Cardiac muscle cell (in vitro differentiated cells and primary cell): ENCODE results near the gene ERBB4. TPM values are rescaled to one million over a fixed set of nuclear protein-coding genes. Genes with fewer than 3 reads are reported as not detected.

Experiments used
- DNase-seq, 2 donors: peaks; one replicate each; pipeline versions ENCODE4 v3.0.0 to v3.0.0-alpha.2; 2010 to 2017; ENCODE audit warnings: low read depth in 1 of 2, low spot score in 1 of 2
- H3K27ac ChIP-seq: fragments of 200-600 bp; sonication (generic); 2 replicates; pipeline ENCODE4 v1.5.1; 2016
- H3K27me3 ChIP-seq: fragments of 200-600 bp; sonication (generic); 2 replicates; pipeline ENCODE4 v1.6.0; 2016; ENCODE audit warnings: control low read depth
- H3K36me3 ChIP-seq: fragments of 200-600 bp; sonication (generic); 2 replicates; pipeline ENCODE4 v1.5.1; 2016; ENCODE audit warnings: control low read depth
- H3K4me1 ChIP-seq: fragments of 200-600 bp; sonication (generic); 2 replicates; pipeline ENCODE4 v1.8.1; 2017; ENCODE audit warnings: low read depth, mild to moderate bottlenecking, mixed run types
- H3K4me3 ChIP-seq: fragments of 200-600 bp; sonication (generic); 2 replicates; pipeline ENCODE4 v1.5.1; 2016; ENCODE audit warnings: mild to moderate bottlenecking
- H3K9me3 ChIP-seq: fragments of 200-600 bp; sonication (generic); 2 replicates; pipeline ENCODE4 v1.5.1; 2017; ENCODE audit warnings: low read depth, mild to moderate bottlenecking, control low read depth
- polyA plus RNA-seq: library from polyadenylated mRNA; unstranded; fragments of >200 nt; fragmentation: Nextera tagmentation; extraction: Ambion mirVana; gene quantifications from 2 replicates; pipeline ENCODE4 v1.2.1, GENCODE V29; 2016
- total RNA-seq: library from RNA; depleted of rRNA; stranded (reverse); fragments of >200 nt; gene quantifications from 2 replicates; pipeline ENCODE4 v1.2.3, GENCODE V29; 2016
- TF ChIP-seq, protein P1 (sequence below): IDR thresholded peaks from 2 replicates; pipeline ENCODE4 v1.5.1; 2012; ENCODE audit warnings: low read depth, mild to moderate bottlenecking, low read length

ERBB4 gene
- total and polyA plus RNA-seq, 2 experiments from 2014 or later: 38.1 to 42.1 TPM

GRCh38 chr2:212454149-212454548 lies 84.5 kb downstream of the ERBB4 start:
- TF ChIP-seq, protein P1, sequence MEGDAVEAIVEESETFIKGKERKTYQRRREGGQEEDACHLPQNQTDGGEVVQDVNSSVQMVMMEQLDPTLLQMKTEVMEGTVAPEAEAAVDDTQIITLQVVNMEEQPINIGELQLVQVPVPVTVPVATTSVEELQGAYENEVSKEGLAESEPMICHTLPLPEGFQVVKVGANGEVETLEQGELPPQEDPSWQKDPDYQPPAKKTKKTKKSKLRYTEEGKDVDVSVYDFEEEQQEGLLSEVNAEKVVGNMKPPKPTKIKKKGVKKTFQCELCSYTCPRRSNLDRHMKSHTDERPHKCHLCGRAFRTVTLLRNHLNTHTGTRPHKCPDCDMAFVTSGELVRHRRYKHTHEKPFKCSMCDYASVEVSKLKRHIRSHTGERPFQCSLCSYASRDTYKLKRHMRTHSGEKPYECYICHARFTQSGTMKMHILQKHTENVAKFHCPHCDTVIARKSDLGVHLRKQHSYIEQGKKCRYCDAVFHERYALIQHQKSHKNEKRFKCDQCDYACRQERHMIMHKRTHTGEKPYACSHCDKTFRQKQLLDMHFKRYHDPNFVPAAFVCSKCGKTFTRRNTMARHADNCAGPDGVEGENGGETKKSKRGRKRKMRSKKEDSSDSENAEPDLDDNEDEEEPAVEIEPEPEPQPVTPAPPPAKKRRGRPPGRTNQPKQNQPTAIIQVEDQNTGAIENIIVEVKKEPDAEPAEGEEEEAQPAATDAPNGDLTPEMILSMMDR: no peak
- no peak for DNase-seq
- peaks cover 15% of the 10 kb centered on the region for H3K4me1 ChIP-seq
- no peaks in the 10 kb centered on the region for H3K36me3 ChIP-seq
- no peaks in the 10 kb centered on the region for H3K9me3 ChIP-seq
- H3K27ac ChIP-seq: no peak overlapping the region
- no peak overlapping the region for H3K4me3 ChIP-seq
- no peaks in the 10 kb centered on the region for H3K27me3 ChIP-seq

- peak; percentile 2 to 35 for DNase-seq
- Histone ChIP-seq H3K9me3 (no peaks in the 10 kb centered on the region), H3K27ac (peak overlapping the region; percentile 78), H3K36me3 (no peaks in the 10 kb centered on the region), H3K4me3 (no peak overlapping the region), H3K4me1 (peaks cover 15% of the 10 kb centered on the region), H3K27me3 (no peaks in the 10 kb centered on the region)
- TF ChIP-seq, protein P1: no peak
These were observed 86.8 kb downstream of the ERBB4 start for GRCh38 chr2:212451786-212452231.

- Histone ChIP-seq H3K27me3 (no peaks in the 10 kb centered on the region), H3K4me1 (peaks cover 15% of the 10 kb centered on the region), H3K36me3 (no peaks in the 10 kb centered on the region), H3K27ac (no peak overlapping the region), H3K9me3 (no peaks in the 10 kb centered on the region), H3K4me3 (no peak overlapping the region)
- TF ChIP-seq, protein P1: no peak
- no peak for DNase-seq
These were observed 89.9 kb downstream of the ERBB4 start for GRCh38 chr2:212448698-212449097.

DNA sequence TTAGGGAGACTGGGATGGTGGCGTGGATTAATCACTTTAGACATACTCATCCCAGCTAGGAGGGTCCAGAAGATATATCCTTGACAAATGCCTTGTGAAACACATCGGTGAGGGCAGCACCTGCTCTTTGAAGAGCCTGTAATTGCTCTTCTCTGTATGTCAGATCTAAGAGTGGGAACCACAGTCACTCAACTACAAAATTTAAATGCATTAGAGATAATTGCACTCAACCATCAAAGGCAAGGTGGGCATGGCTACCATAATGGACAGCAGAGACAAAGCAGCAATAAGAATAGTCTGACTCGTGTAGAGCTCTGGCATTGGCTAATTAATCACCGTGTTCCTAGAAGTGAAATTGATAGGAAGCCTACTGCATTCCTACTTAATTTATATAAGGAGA lies 96.8 kb downstream of the ERBB4 start:
- TF ChIP-seq, protein P1: no peak

DNA sequence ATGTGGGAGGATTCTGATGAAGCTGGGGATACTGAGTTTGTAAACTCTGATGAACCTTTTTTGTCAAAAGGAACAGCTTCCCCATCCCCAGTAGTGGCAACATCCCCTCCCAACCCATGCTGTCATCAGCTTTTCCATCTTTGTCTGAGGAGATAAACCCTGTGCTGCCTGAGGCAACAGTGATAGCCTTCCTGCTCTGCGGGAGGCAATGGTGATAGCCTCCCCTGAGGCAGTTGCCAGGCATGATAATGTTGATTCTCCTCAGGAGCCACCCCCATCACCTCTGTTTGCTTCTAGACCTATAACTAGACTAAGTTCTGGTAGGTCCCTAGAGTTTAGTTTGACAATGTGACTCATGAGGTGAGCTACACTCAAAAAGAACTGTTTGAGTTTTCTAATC lies 97.5 kb downstream of the ERBB4 start:
- Histone ChIP-seq H3K27ac (no peak overlapping the region), H3K4me3 (no peak overlapping the region), H3K27me3 (no peaks in the 10 kb centered on the region), H3K4me1 (no peaks in the 10 kb centered on the region), H3K36me3 (no peaks in the 10 kb centered on the region), H3K9me3 (no peaks in the 10 kb centered on the region)
- DNase-seq: no peak
- TF ChIP-seq, protein P1: no peak

More for the DNA sequence above, 96.8 kb downstream of the ERBB4 start:
- Histone ChIP-seq H3K9me3 (no peaks in the 10 kb centered on the region), H3K27me3 (no peaks in the 10 kb centered on the region), H3K4me3 (no peak overlapping the region), H3K4me1 (no peaks in the 10 kb centered on the region), H3K36me3 (no peaks in the 10 kb centered on the region), H3K27ac (no peak overlapping the region)
- DNase-seq: no peak
